ENCODE measurements around the gene APEH. TPM values are rescaled to one million over a fixed set of nuclear protein-coding genes. Genes with fewer than 3 reads are reported as not detected.
A peak's percentile ranks its signal among the peaks of the same experiment; 100 is the strongest.

Gene APEH
- total RNA-seq, 2 experiments from 2014 or later = 110 to 137 TPM

DNA sequence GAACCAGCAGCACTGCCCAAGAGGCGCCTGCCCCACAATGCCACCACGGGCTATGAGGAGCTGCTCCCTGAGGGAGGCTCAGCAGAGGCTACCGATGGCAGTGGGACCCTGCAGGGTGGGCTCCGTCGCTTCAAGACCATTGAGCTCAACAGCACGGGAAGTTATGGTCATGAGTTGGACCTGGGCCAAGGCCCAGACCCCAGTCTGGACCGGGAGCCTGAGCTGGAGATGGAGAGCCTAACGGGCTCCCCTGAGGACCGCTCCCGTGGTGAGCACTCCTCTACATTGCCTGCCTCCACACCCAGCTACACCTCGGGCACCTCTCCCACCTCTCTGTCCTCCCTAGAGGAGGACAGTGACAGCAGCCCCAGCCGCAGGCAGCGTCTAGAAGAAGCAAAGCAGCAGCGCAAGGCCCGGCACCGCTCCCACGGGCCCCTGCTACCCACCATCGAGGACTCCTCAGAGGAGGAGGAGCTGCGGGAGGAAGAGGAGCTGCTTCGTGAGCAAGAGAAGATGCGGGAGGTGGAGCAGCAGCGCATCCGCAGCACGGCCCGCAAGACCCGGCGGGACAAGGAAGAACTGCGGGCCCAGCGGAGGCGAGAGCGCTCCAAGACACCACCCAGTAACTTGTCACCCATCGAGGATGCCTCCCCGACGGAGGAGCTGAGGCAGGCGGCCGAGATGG lies 21.8 kb upstream of the APEH start:
- ATAC-seq (no peak), DNase-seq (no peak)
- H3K27ac Mint-ChIP-seq = no peak overlapping the region
- no peak overlapping the region for H3K4me3 Mint-ChIP-seq
- H3K27me3 Mint-ChIP-seq = peaks cover 2% of the 10 kb centered on the region
- CTCF ChIA-PET = interaction anchor here (0.9 to 1.4 kb wide), 2 partner anchors 19 to 528 kb away, joined by 3 to 4 read pairs; no protein-coding TSS in a partner anchor
- H3K9me3 Mint-ChIP-seq (ENCODE audit: low read depth) = no peaks in the 10 kb centered on the region
- POLR2A ChIA-PET = no interaction called here
- no peaks in the 10 kb centered on the region for H3K4me1 Mint-ChIP-seq
- no peaks in the 10 kb centered on the region for H3K36me3 Mint-ChIP-seq (ENCODE audit: low read depth)
- intact Hi-C loops (cut with DNase I, micrococcal nuclease) = no loop called here

DNA sequence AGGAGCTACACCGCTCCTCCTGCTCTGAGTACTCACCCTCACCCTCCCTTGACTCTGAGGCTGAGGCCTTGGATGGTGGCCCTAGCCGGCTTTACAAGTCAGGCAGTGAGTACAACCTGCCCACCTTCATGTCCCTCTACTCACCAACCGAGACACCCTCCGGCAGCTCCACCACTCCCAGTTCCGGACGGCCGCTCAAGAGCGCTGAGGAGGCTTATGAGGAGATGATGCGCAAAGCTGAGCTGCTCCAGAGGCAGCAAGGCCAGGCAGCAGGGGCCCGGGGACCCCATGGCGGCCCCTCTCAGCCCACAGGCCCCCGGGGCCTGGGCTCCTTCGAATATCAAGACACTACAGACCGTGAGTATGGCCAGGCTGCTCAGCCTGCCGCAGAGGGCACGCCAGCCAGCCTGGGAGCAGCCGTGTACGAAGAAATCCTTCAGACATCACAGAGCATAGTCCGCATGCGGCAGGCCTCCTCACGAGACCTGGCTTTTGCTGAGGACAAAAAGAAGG lies 21.2 kb upstream of the APEH start:
- Mint-ChIP-seq H3K36me3 (ENCODE audit: low read depth) (no peaks in the 10 kb centered on the region), H3K27me3 (peaks cover 2% of the 10 kb centered on the region), H3K27ac (no peak overlapping the region), H3K4me3 (no peak overlapping the region), H3K9me3 (ENCODE audit: low read depth) (no peaks in the 10 kb centered on the region), H3K4me1 (no peaks in the 10 kb centered on the region)
- ATAC-seq = no peak
- CTCF ChIA-PET = interaction anchor here (0.9 to 1.4 kb wide), 2 partner anchors 19 to 529 kb away, joined by 3 to 4 read pairs; no protein-coding TSS in a partner anchor
- POLR2A ChIA-PET = no interaction called here
- no peak for DNase-seq
- intact Hi-C loops (cut with DNase I, micrococcal nuclease) = no loop called here

DNA sequence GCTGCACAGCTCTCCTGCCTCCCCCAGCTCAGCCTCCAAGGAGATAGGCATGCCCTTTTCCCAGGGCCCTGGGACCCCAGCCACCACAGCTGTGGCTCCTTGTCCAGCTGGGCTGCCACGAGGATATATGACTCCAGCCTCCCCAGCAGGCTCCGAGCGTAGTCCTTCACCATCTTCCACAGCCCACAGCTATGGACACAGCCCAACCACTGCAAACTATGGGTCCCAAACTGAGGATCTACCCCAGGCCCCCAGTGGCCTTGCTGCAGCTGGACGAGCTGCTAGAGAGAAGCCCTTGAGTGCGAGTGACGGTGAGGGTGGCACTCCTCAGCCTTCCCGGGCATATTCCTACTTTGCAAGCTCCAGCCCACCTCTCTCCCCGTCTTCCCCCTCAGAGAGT lies 20.5 kb upstream of the APEH start:
- POLR2A ChIA-PET = no interaction called here

DNA sequence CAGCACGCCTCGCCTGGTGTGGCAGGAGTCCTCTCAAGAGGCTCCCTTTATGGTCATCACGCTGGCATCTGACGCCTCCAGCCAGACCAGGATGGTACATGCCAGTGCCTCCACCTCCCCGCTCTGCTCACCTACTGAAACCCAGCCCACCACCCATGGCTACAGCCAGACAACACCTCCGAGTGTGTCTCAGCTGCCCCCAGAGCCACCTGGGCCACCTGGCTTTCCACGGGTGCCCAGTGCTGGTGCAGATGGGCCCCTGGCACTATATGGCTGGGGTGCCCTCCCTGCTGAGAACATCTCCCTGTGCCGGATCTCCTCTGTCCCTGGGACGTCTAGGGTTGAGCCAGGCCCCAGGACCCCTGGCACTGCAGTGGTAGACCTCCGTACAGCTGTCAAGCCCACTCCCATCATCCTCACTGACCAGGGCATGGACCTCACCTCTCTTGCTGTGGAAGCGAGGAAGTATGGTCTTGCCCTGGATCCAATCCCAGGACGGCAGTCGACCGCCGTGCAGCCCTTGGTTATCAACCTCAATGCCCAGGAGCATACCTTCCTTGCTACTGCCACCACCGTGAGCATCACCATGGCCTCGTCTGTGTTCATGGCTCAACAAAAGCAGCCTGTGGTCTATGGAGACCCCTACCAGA lies 19.9 kb upstream of the APEH start:
- intact Hi-C loops (cut with DNase I, micrococcal nuclease) = no loop called here
- ATAC-seq = no peak

More for the DNA sequence above, 20.5 kb upstream of the APEH start:
- no peaks in the 10 kb centered on the region for H3K36me3 Mint-ChIP-seq (ENCODE audit: low read depth)
- no peak overlapping the region for H3K4me3 Mint-ChIP-seq
- DNase-seq (no peak), ATAC-seq (no peak)
- peaks cover 2% of the 10 kb centered on the region for H3K27me3 Mint-ChIP-seq
- intact Hi-C loops (cut with DNase I, micrococcal nuclease) = no loop called here
- no peaks in the 10 kb centered on the region for H3K9me3 Mint-ChIP-seq (ENCODE audit: low read depth)
- no peak overlapping the region for H3K27ac Mint-ChIP-seq
- CTCF ChIA-PET = interaction anchor here (1.4 kb wide), 1 partner anchor 18 kb away, joined by 4 read pairs; no protein-coding TSS in a partner anchor
- H3K4me1 Mint-ChIP-seq = no peaks in the 10 kb centered on the region

DNA sequence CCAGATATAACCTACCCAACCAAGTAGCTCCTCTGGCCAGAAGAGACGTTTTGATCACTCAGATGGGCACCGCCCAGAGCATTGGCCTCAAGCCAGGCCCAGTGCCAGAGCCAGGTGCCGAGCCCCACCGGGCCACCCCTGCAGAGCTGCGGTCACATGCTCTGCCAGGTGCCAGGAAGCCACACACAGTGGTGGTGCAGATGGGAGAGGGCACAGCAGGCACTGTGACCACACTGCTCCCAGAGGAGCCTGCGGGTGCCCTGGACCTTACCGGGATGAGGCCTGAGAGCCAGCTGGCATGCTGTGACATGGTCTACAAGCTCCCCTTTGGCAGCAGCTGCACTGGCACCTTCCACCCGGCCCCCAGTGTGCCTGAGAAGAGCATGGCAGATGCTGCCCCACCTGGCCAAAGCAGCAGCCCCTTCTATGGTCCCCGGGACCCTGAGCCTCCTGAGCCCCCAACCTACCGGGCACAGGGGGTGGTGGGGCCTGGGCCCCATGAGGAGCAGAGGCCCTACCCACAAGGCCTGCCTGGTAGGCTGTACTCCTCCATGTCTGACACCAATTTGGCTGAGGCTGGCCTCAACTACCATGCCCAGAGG lies 19.1 kb upstream of the APEH start:
- no peak for DNase-seq
- intact Hi-C loops (cut with DNase I, micrococcal nuclease) = no loop called here
- no peaks in the 10 kb centered on the region for H3K36me3 Mint-ChIP-seq (ENCODE audit: low read depth)
- no peaks in the 10 kb centered on the region for H3K4me1 Mint-ChIP-seq
- ChIA-PET POLR2A (no interaction called here), CTCF (interaction anchor here (0.7 to 0.8 kb wide), 3 partner anchors 116 to 135 kb away, joined by 3 to 5 read pairs (median 3); no protein-coding TSS in a partner anchor)
- ATAC-seq = no peak
- peaks cover 2% of the 10 kb centered on the region for H3K27me3 Mint-ChIP-seq
- H3K9me3 Mint-ChIP-seq (ENCODE audit: low read depth) = no peaks in the 10 kb centered on the region
- no peak overlapping the region for H3K27ac Mint-ChIP-seq
- no peak overlapping the region for H3K4me3 Mint-ChIP-seq

More for the DNA sequence above, 19.9 kb upstream of the APEH start:
- H3K27ac Mint-ChIP-seq = no peak overlapping the region
- H3K36me3 Mint-ChIP-seq (ENCODE audit: low read depth) = no peaks in the 10 kb centered on the region
- no peak for DNase-seq
- peaks cover 2% of the 10 kb centered on the region for H3K27me3 Mint-ChIP-seq
- ChIA-PET POLR2A (no interaction called here), CTCF (interaction anchor here (0.8 kb wide), 1 partner anchor 115 kb away, joined by 5 read pairs; no protein-coding TSS in a partner anchor)
- no peaks in the 10 kb centered on the region for H3K9me3 Mint-ChIP-seq (ENCODE audit: low read depth)
- H3K4me1 Mint-ChIP-seq = no peaks in the 10 kb centered on the region
- no peak overlapping the region for H3K4me3 Mint-ChIP-seq

DNA sequence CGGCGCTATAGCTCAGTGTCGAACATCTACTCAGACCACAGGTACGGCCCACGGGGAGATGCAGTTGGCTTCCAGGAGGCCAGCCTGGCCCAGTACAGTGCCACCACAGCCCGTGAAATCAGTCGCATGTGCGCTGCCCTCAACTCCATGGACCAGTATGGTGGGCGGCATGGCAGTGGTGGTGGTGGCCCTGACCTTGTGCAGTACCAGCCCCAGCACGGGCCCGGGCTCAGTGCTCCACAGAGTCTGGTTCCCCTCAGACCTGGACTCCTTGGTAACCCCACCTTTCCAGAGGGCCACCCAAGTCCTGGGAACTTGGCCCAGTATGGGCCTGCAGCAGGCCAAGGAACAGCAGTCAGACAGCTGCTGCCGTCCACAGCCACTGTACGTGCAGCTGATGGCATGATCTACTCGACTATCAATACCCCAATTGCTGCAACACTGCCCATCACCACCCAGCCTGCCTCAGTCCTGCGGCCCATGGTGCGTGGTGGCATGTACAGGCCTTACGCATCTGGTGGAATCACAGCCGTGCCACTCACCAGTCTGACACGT lies 18.3 kb upstream of the APEH start:
- no peak for DNase-seq
- Mint-ChIP-seq H3K9me3 (ENCODE audit: low read depth) (no peaks in the 10 kb centered on the region), H3K36me3 (ENCODE audit: low read depth) (no peaks in the 10 kb centered on the region), H3K4me3 (no peak overlapping the region), H3K27me3 (peaks cover 2% of the 10 kb centered on the region), H3K4me1 (no peaks in the 10 kb centered on the region), H3K27ac (no peak overlapping the region)
- intact Hi-C loops (cut with DNase I, micrococcal nuclease) = no loop called here
- POLR2A ChIA-PET = no interaction called here
- CTCF ChIA-PET = interaction anchor here (0.7 to 1.7 kb wide), 3 partner anchors 116 to 152 kb away, joined by 3 to 9 read pairs (median 4); no protein-coding TSS in a partner anchor
- no peak for ATAC-seq

DNA sequence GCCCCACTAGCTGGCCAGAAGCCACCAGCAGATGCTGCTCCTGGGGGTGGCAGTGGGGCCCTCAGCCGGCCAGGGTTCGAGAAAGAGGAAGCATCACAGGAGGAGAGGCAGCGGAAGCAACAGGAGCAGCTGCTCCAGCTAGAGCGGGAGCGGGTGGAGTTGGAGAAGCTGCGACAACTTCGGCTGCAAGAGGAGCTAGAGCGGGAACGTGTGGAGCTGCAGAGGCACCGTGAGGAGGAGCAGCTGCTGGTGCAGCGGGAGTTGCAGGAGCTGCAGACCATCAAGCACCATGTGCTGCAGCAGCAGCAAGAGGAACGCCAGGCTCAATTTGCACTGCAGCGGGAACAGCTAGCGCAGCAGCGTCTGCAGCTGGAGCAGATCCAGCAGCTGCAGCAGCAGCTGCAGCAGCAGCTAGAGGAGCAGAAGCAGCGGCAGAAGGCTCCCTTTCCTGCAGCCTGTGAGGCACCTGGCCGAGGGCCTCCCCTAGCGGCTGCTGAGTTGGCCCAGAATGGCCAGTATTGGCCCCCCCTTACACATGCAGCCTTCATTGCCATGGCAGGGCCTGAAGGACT lies 17.5 kb upstream of the APEH start:
- CTCF ChIA-PET = interaction anchor here (0.5 to 1.7 kb wide), 5 partner anchors 42 to 510 kb away, joined by 3 to 9 read pairs (median 3); no protein-coding TSS in a partner anchor
- H3K4me1 Mint-ChIP-seq = no peaks in the 10 kb centered on the region
- H3K4me3 Mint-ChIP-seq = no peak overlapping the region
- H3K36me3 Mint-ChIP-seq (ENCODE audit: low read depth) = no peaks in the 10 kb centered on the region
- H3K27ac Mint-ChIP-seq = no peak overlapping the region
- POLR2A ChIA-PET = no interaction called here
- no peak for ATAC-seq
- intact Hi-C loops (cut with DNase I, micrococcal nuclease) = no loop called here
- peak; percentile 20 for DNase-seq
- peaks cover 2% of the 10 kb centered on the region for H3K27me3 Mint-ChIP-seq
- H3K9me3 Mint-ChIP-seq (ENCODE audit: low read depth) = no peaks in the 10 kb centered on the region

DNA sequence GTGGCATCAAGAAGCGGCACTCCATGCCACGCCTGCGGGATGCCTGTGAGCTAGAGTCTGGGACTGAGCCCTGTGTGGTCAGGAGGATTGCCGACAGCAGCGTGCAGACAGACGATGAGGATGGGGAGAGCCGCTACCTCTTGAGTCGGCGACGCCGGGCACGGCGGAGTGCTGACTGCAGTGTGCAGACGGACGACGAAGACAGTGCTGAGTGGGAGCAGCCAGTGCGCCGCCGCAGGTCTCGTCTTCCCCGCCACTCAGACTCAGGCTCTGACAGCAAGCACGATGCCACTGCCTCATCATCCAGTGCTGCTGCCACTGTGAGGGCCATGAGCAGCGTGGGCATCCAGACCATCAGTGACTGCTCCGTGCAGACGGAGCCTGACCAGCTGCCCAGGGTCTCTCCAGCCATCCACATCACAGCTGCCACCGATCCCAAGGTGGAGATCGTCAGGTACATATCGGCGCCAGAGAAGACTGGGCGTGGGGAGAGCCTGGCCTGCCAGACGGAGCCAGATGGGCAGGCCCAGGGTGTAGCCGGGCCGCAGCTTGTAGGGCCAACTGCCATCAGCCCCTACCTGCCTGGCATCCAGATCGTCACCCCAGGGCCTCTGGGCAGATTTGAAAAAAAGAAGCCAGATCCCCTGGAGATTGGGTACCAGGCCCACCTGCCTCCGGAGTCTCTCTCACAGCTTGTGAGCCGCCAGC lies 16.8 kb upstream of the APEH start:
- no peaks in the 10 kb centered on the region for H3K4me1 Mint-ChIP-seq

DNA sequence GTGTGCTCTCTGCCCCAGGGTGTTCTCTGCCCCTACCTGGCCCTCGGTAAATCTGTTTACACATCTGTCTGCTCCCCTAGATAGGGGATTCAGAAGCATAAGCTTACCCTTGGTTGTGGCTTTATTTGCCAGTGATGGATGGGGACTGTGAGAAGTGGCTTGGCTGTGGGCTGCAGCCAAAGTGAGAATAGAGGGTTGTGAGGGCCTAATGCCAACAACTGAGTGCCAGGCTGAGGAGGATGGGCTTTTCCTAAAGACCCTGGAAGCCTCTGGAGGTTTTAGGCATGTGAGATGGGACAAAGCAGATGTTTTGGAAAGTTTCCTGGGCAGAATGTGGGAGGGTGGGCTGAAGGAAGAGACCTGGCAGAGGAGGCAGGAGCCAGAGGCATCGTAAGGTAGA lies 15.4 kb upstream of the APEH start:
- ATAC-seq = no peak
- H3K4me3 Mint-ChIP-seq = no peak overlapping the region
- H3K9me3 Mint-ChIP-seq (ENCODE audit: low read depth) = no peaks in the 10 kb centered on the region
- peaks cover 2% of the 10 kb centered on the region for H3K27me3 Mint-ChIP-seq
- no peak for DNase-seq
- CTCF ChIA-PET = interaction anchor here (0.6 kb wide), 1 partner anchor 146 kb away, joined by 3 read pairs; no protein-coding TSS in a partner anchor
- H3K27ac Mint-ChIP-seq = no peak overlapping the region
- H3K4me1 Mint-ChIP-seq = no peaks in the 10 kb centered on the region
- POLR2A ChIA-PET = no interaction called here
- intact Hi-C loops (cut with DNase I, micrococcal nuclease) = no loop called here
- no peaks in the 10 kb centered on the region for H3K36me3 Mint-ChIP-seq (ENCODE audit: low read depth)

More for the DNA sequence above, 16.8 kb upstream of the APEH start:
- POLR2A ChIA-PET = no interaction called here
- Mint-ChIP-seq H3K27ac (no peak overlapping the region), H3K36me3 (ENCODE audit: low read depth) (no peaks in the 10 kb centered on the region), H3K9me3 (ENCODE audit: low read depth) (no peaks in the 10 kb centered on the region), H3K4me3 (no peak overlapping the region), H3K27me3 (peaks cover 2% of the 10 kb centered on the region)
- CTCF ChIA-PET = interaction anchor here (0.8 to 1.7 kb wide), 2 partner anchors 117 to 509 kb away, joined by 3 to 9 read pairs; no protein-coding TSS in a partner anchor
- DNase-seq = no peak
- no peak for ATAC-seq
- intact Hi-C loops (cut with DNase I, micrococcal nuclease) = no loop called here

DNA sequence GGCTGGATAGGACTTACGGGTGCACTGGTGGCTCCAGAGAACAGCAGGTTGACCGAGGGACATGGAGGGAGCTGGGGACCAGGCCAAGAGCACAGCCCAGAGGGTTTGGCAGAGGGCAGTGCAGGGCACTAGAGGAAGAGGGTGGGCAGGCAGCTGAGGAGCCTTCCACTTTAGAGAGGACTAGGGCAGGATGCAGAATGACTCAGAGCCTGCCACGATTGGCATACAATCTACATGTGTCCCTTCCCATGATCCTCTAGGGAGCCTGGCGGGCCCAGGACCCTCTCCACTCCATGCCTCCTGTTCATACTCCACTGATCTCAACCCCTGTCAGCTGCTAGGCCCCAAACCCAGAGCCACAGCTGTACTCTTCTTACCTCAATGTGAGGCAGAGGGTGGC lies 14.4 kb upstream of the APEH start:
- ATAC-seq = peak; percentile 51
- intact Hi-C loops (cut with DNase I, micrococcal nuclease) = no loop called here
- DNase-seq = no peak
- H3K27ac Mint-ChIP-seq = no peak overlapping the region
- no peaks in the 10 kb centered on the region for H3K4me1 Mint-ChIP-seq
- no peaks in the 10 kb centered on the region for H3K36me3 Mint-ChIP-seq (ENCODE audit: low read depth)
- ChIA-PET POLR2A (no interaction called here), CTCF (no interaction called here)
- no peak overlapping the region for H3K4me3 Mint-ChIP-seq
- H3K27me3 Mint-ChIP-seq = peaks cover 2% of the 10 kb centered on the region
- no peaks in the 10 kb centered on the region for H3K9me3 Mint-ChIP-seq (ENCODE audit: low read depth)

Data from activated CD4-positive, alpha-beta T cell treated with anti-CD3 and anti-CD28 coated beads for 36 hours (primary cell).